Central memory CD8-positive, alpha-beta T cell (primary cell): ENCODE results near the gene LSAMP.

ENCODE experiments used
- ATAC-seq: fragments of 150-1000 bp; cut with Tn5 transposase; replicated peaks from 2 replicates; pipeline ENCODE4 v1.10.0; 2022; ENCODE audit warnings: mild to moderate bottlenecking, moderate FRiP score, moderate number of reproducible peaks; ENCODE audit not compliant: poor library complexity, severe bottlenecking; ENCODE audit errors: extremely low read depth
- DNase-seq, 2 donors: peaks; one replicate each; pipeline ENCODE4 v3.0.0; 2021; ENCODE audit warnings: low spot score in 2 of 2
- H3K27ac Mint-ChIP-seq: one replicate; pipeline ENCODE4 v1.8.0; 2022; ENCODE audit warnings: low read depth, mild to moderate bottlenecking, moderate library complexity, mixed read lengths
- H3K27me3 Mint-ChIP-seq: one replicate; pipeline ENCODE4 v1.8.0; 2022; ENCODE audit warnings: mixed read lengths
- H3K36me3 Mint-ChIP-seq: one replicate; pipeline ENCODE4 v1.8.0; 2022; ENCODE audit warnings: mild to moderate bottlenecking, moderate library complexity, mixed read lengths; ENCODE audit not compliant: insufficient read depth
- H3K4me1 Mint-ChIP-seq: one replicate; pipeline ENCODE4 v1.8.0; 2022; ENCODE audit warnings: mixed read lengths
- H3K4me3 Mint-ChIP-seq: one replicate; pipeline ENCODE4 v1.8.0; 2022; ENCODE audit warnings: mild to moderate bottlenecking, moderate library complexity, mixed read lengths
- H3K9me3 Mint-ChIP-seq: one replicate; pipeline ENCODE4 v1.8.0; 2022; ENCODE audit warnings: mixed read lengths

Gene LSAMP

DNA sequence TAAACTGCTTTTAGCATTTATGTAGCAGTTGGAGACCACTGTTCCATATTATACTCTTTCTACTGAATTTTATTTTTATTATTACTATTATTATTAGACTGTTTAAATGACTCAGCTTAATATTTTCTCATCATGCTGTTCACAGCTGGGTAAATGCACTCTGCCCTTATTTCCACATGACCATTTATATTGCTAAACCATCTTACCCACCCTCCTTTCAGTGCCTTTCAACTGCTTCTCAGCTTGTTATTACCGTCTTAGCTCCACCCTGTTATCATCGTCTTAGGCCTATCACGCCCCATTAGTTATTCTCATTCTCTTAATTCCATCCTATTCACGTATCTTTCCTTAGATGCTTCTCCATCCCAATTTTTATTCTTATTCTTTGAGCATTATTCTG, 609.3 kb downstream of the LSAMP start:
- Mint-ChIP-seq H3K4me3 (no peak overlapping the region), H3K4me1 (no peaks in the 10 kb centered on the region), H3K27ac (no peak overlapping the region), H3K36me3 (no peaks in the 10 kb centered on the region), H3K27me3 (peaks cover 12% of the 10 kb centered on the region), H3K9me3 (no peaks in the 10 kb centered on the region)
- DNase-seq = no peak
- ATAC-seq = no peak

DNA sequence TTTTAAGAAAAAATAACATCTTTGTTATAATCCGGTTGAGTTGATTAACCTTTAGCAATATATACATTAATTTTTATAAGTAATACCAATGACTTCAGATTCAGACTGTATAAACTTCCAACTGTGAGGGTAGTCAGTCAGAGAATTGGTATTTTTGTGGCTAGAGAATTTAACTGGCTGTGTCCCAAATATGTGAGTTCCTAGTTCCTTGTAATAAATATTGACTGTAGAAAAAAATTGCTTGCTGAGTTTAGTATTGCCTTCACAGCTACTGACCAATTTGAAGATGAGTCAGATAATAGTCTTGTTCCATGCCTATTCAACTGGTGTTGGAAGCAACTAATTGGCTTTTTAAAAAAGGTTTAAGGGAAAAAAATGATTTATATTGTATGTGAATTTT, 611.2 kb downstream of the LSAMP start:
- H3K4me1 Mint-ChIP-seq = no peaks in the 10 kb centered on the region
- no peak for ATAC-seq
- H3K27ac Mint-ChIP-seq = no peak overlapping the region
- H3K9me3 Mint-ChIP-seq = no peaks in the 10 kb centered on the region
- H3K4me3 Mint-ChIP-seq = no peak overlapping the region
- peaks cover 20% of the 10 kb centered on the region for H3K27me3 Mint-ChIP-seq
- H3K36me3 Mint-ChIP-seq = no peaks in the 10 kb centered on the region
- no peak for DNase-seq

DNA sequence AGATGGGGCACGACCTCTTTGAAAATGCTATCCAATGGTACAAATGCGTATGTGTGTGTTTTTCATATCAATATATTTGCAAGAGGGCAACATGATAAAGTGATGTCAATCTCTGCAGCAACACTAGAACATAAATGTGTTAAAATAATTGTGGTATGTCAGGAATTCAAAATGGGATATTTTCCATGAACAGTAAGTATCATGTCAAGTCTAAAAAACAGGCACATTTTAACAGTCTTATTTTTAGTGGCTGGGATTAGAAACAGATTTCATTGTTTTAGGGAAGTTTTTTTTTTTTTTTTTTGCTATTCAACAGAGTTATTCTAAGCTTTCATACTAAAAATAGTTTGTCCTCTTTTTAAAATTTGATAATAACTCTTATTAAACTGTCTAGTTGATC, 612.2 kb downstream of the LSAMP start:
- Mint-ChIP-seq H3K27ac (no peak overlapping the region), H3K27me3 (peaks cover 30% of the 10 kb centered on the region)

DNA sequence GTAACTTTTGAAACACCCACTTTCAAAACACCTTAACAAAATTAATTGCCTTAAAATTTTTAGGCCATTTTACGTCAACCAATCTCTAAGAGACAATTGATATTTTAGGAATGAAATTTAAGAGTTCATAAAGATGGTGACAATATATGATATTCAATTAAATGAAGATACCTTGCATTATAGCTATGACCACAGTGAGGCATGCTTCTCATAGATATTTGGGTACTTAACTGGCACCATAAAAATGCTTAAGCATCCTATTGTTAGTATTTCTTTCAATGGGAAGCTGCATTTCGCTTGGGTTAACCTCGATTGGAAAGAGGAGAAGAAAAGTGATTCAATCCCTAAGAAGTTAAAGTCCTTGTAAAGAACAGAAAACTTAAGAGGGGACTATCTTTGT, 613.0 kb downstream of the LSAMP start:
- no peaks in the 10 kb centered on the region for H3K36me3 Mint-ChIP-seq
- H3K27ac Mint-ChIP-seq = no peak overlapping the region
- no peaks in the 10 kb centered on the region for H3K4me1 Mint-ChIP-seq
- peaks cover 38% of the 10 kb centered on the region for H3K27me3 Mint-ChIP-seq
- H3K4me3 Mint-ChIP-seq = no peak overlapping the region
- no peak for ATAC-seq
- no peak for DNase-seq
- no peaks in the 10 kb centered on the region for H3K9me3 Mint-ChIP-seq

More for the DNA sequence above, 612.2 kb downstream of the LSAMP start:
- Mint-ChIP-seq H3K9me3 (no peaks in the 10 kb centered on the region), H3K4me3 (no peak overlapping the region), H3K36me3 (no peaks in the 10 kb centered on the region), H3K4me1 (no peaks in the 10 kb centered on the region)
- no peak for DNase-seq
- ATAC-seq = no peak

DNA sequence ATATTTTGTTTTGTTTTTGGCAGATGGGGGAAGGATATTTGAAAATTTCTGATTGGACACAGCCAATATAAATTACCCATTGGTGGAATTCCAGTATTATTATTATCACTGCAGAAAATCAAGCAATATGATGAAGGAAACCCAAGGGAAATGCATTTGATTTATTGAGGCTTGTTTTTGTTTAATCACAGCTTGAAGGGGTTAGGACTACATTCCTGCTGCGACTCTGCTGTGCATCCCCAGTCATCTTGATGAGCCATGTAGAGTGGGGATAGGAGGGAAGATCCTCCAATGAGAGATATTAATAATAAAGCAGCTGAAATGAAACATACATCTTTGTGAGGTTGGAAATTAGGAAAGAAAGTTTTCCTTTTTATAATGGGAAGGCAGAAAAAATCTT, 613.4 kb downstream of the LSAMP start:
- Mint-ChIP-seq H3K4me3 (no peak overlapping the region), H3K27me3 (peaks cover 42% of the 10 kb centered on the region), H3K27ac (no peak overlapping the region), H3K36me3 (no peaks in the 10 kb centered on the region), H3K9me3 (no peaks in the 10 kb centered on the region), H3K4me1 (no peaks in the 10 kb centered on the region)
- ATAC-seq = no peak
- no peak for DNase-seq

DNA sequence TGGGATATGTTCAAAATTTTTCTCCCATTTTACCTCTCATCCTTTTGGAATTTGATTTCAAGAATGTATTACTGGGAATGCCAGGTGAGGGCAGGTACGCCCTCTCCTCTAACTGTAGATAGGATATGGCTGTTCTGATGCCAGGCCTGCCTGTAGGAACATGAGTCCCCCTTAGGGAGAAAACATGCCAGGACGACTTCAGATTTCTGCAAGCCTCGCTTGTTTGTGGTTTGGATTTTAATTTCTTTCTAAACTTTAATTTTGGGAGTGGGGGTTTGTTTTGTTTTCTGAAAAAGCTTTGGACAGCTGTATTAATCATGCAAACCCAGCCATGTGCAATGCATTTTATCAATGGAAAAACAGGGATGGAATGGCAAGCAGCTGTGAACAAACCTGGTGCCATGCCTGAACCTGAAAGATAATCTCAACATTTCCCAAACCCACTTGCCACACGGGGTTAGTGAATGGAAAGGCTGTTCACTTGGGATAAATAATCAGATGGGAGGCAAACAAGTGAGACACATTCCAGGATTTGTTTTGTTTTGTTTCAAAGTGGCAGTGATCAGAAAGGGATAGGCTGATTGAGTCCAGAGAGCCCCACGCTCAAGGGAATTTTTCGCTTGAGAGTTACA, 614.4 kb downstream of the LSAMP start:
- Mint-ChIP-seq H3K36me3 (no peaks in the 10 kb centered on the region), H3K4me3 (no peak overlapping the region), H3K27me3 (peaks cover 50% of the 10 kb centered on the region), H3K4me1 (no peaks in the 10 kb centered on the region), H3K9me3 (no peaks in the 10 kb centered on the region), H3K27ac (no peak overlapping the region)
- ATAC-seq (no peak), DNase-seq (no peak)

GRCh38 chr3:115828401-115828800, 616.9 kb downstream of the LSAMP start:
- no peaks in the 10 kb centered on the region for H3K9me3 Mint-ChIP-seq
- H3K4me1 Mint-ChIP-seq = no peaks in the 10 kb centered on the region
- H3K36me3 Mint-ChIP-seq = no peaks in the 10 kb centered on the region
- H3K4me3 Mint-ChIP-seq = no peak overlapping the region
- peaks cover 50% of the 10 kb centered on the region for H3K27me3 Mint-ChIP-seq
- no peak for DNase-seq
- no peak overlapping the region for H3K27ac Mint-ChIP-seq
- no peak for ATAC-seq

DNA sequence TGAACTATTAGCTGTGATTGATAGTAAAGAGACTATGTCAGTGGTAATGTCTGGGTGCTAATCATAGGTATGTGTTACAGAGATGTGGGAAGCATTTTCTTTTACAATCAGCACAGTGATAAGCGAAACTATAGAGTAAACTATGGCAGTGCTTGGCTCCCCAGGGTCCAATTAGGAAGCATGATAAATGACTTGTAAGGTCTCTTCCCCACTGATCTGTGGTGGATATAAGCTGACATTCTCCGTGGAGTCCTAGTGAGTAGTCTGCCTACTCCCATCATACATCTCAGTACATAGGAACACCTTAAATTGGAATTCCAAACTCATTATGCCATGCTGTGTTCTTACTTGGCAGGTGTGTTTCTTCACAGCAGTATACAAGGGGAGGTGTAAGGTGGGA, 617.8 kb downstream of the LSAMP start:
- Mint-ChIP-seq H3K36me3 (no peaks in the 10 kb centered on the region), H3K4me3 (no peak overlapping the region), H3K27ac (no peak overlapping the region), H3K4me1 (no peaks in the 10 kb centered on the region), H3K27me3 (peaks cover 50% of the 10 kb centered on the region), H3K9me3 (no peaks in the 10 kb centered on the region)
- ATAC-seq (no peak), DNase-seq (no peak)

GRCh38 chr3:115825046-115825445, 620.2 kb downstream of the LSAMP start:
- H3K9me3 Mint-ChIP-seq = no peaks in the 10 kb centered on the region

DNA sequence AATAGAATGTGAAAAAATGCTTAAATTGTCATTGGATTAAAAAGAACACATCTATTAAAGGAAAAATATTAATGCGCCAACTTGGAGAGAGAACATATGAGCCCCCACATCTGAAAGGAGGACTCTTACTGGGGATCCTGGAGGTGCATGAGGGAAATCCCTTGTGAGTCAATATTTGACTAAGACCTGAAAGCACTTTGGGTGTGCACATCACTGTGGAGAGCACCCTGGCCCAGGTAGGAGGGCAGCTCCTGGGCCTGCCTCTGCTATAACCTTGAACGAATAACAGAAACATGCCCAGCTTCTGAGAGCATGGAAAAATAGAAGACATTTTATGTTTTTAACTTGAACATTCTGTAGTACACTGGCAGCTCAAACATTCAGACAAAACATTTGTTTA, 622.2 kb downstream of the LSAMP start:
- no peak overlapping the region for H3K27ac Mint-ChIP-seq
- H3K36me3 Mint-ChIP-seq = no peaks in the 10 kb centered on the region
- peaks cover 20% of the 10 kb centered on the region for H3K27me3 Mint-ChIP-seq
- DNase-seq (no peak), ATAC-seq (no peak)
- H3K4me1 Mint-ChIP-seq = no peaks in the 10 kb centered on the region
- H3K9me3 Mint-ChIP-seq = no peaks in the 10 kb centered on the region
- H3K4me3 Mint-ChIP-seq = no peak overlapping the region

More at GRCh38 chr3:115825046-115825445, 620.2 kb downstream of the LSAMP start:
- H3K27ac Mint-ChIP-seq = no peak overlapping the region
- no peaks in the 10 kb centered on the region for H3K36me3 Mint-ChIP-seq
- no peaks in the 10 kb centered on the region for H3K4me1 Mint-ChIP-seq
- DNase-seq (no peak), ATAC-seq (no peak)
- no peak overlapping the region for H3K4me3 Mint-ChIP-seq
- peaks cover 34% of the 10 kb centered on the region for H3K27me3 Mint-ChIP-seq

- ATAC-seq (no peak), DNase-seq (no peak)
- H3K4me1 Mint-ChIP-seq = no peaks in the 10 kb centered on the region
- no peak overlapping the region for H3K4me3 Mint-ChIP-seq
- peaks cover 15% of the 10 kb centered on the region for H3K27me3 Mint-ChIP-seq
- no peaks in the 10 kb centered on the region for H3K9me3 Mint-ChIP-seq
- H3K27ac Mint-ChIP-seq = no peak overlapping the region
- no peaks in the 10 kb centered on the region for H3K36me3 Mint-ChIP-seq
These were observed 622.7 kb downstream of the LSAMP start for GRCh38 chr3:115822579-115822978.

- peak; percentile 79 for ATAC-seq
- Mint-ChIP-seq H3K9me3 (no peaks in the 10 kb centered on the region), H3K4me3 (no peak overlapping the region), H3K4me1 (peaks cover 2% of the 10 kb centered on the region), H3K27ac (no peak overlapping the region), H3K27me3 (no peaks in the 10 kb centered on the region), H3K36me3 (no peaks in the 10 kb centered on the region)
- DNase-seq = peak; percentile 32 to 41
These were observed 625.4 kb downstream of the LSAMP start for GRCh38 chr3:115819785-115820384.

GRCh38 chr3:115814778-115815380, 630.4 kb downstream of the LSAMP start:
- H3K4me3 Mint-ChIP-seq = no peak overlapping the region
- peaks cover 5% of the 10 kb centered on the region for H3K4me1 Mint-ChIP-seq
- H3K27ac Mint-ChIP-seq = no peak overlapping the region
- H3K36me3 Mint-ChIP-seq = no peaks in the 10 kb centered on the region
- ATAC-seq (peak; percentile 39), DNase-seq (peak; percentile 38 to 51)
- H3K27me3 Mint-ChIP-seq = peaks cover 14% of the 10 kb centered on the region
- H3K9me3 Mint-ChIP-seq = no peaks in the 10 kb centered on the region
